ENCODE measurements around the gene STK39. TPM values are rescaled to one million over a fixed set of nuclear protein-coding genes. Genes with fewer than 3 reads are reported as not detected.

Gene STK39
- polyA plus RNA-seq, 1 donor from 2014 or later = 9.5 TPM

GRCh38 chr2:167943368-167943767 lies 304.0 kb downstream of the STK39 start:
- H3K4me2 ChIP-seq (ENCODE audit: low read length) = no peak overlapping the region
- H3K36me3 ChIP-seq (ENCODE audit: insufficient read depth, low read length) = no peaks in the 10 kb centered on the region
- no peak for TF ChIP-seq SMC3 (conservative IDR thresholded peaks at IDR 0.05; ENCODE audit: poor library complexity)
- no peak for TF ChIP-seq POLR2AphosphoS5 (IDR thresholded peaks at IDR 0.05)
- TF ChIP-seq TAF1 (IDR thresholded peaks at IDR 0.05; ENCODE audit: low read depth) = no peak
- no peak for TF ChIP-seq CTCF (IDR thresholded peaks at IDR 0.05; ENCODE audit: poor library complexity, severe bottlenecking)
- no peak for TF ChIP-seq EZH2 (IDR thresholded peaks at IDR 0.05; ENCODE audit: borderline replicate concordance, insufficient read depth, low read length, poor library complexity, severe bottlenecking)
- no peak for TF ChIP-seq REST (IDR thresholded peaks at IDR 0.05; ENCODE audit: borderline replicate concordance)
- no peak for TF ChIP-seq RAD21 (conservative IDR thresholded peaks at IDR 0.05)
- no peak for TF ChIP-seq EP300 (conservative IDR thresholded peaks at IDR 0.05; ENCODE audit: poor library complexity, severe bottlenecking)
- no peak for TF ChIP-seq MXI1 (conservative IDR thresholded peaks at IDR 0.05; ENCODE audit: poor library complexity, severe bottlenecking)
- H3K27ac ChIP-seq (ENCODE audit: low read length) = no peak overlapping the region
- H3K9me2 ChIP-seq (ENCODE audit: insufficient read depth, low read length) = no peaks in the 10 kb centered on the region
- H4K20me1 ChIP-seq (ENCODE audit: insufficient read depth) = no peaks in the 10 kb centered on the region
- no peaks in the 10 kb centered on the region for H3K9me3 ChIP-seq (ENCODE audit: low read length)
- H3K4me3 ChIP-seq (ENCODE audit: low read length) = no peak overlapping the region
- peaks cover 7% of the 10 kb centered on the region for H3F3A ChIP-seq (ENCODE audit: insufficient read depth, low read length, poor library complexity, severe bottlenecking)
- no peak overlapping the region for H2AFZ ChIP-seq (ENCODE audit: low read depth, low read length)
- no peaks in the 10 kb centered on the region for H3K79me2 ChIP-seq (replicated peaks; ENCODE audit: insufficient read depth, low read length)
- H3K9ac ChIP-seq (ENCODE audit: low read length) = no peak overlapping the region
- H3K27me3 ChIP-seq (ENCODE audit: insufficient read depth, low read depth, low read length) = no peaks in the 10 kb centered on the region

- Histone ChIP-seq H3K79me2 (replicated peaks; ENCODE audit: insufficient read depth, low read length) (no peaks in the 10 kb centered on the region), H3K9me2 (ENCODE audit: insufficient read depth, low read length) (no peaks in the 10 kb centered on the region), H2AFZ (ENCODE audit: low read depth, low read length) (no peak overlapping the region), H4K20me1 (ENCODE audit: insufficient read depth) (no peaks in the 10 kb centered on the region), H3K4me3 (ENCODE audit: low read length) (no peak overlapping the region), H3K9ac (ENCODE audit: low read length) (no peak overlapping the region), H3K36me3 (ENCODE audit: insufficient read depth, low read length) (no peaks in the 10 kb centered on the region), H3K4me2 (ENCODE audit: low read length) (no peak overlapping the region), H3K27me3 (ENCODE audit: insufficient read depth, low read depth, low read length) (no peaks in the 10 kb centered on the region), H3K27ac (ENCODE audit: low read length) (no peak overlapping the region), H3F3A (ENCODE audit: insufficient read depth, low read length, poor library complexity, severe bottlenecking) (peaks cover 7% of the 10 kb centered on the region), H3K9me3 (ENCODE audit: low read length) (no peaks in the 10 kb centered on the region)
- TF ChIP-seq EP300 (conservative IDR thresholded peaks at IDR 0.05; ENCODE audit: poor library complexity, severe bottlenecking) (no peak), REST (IDR thresholded peaks at IDR 0.05; ENCODE audit: borderline replicate concordance) (no peak), SMC3 (conservative IDR thresholded peaks at IDR 0.05; ENCODE audit: poor library complexity) (no peak), TAF1 (IDR thresholded peaks at IDR 0.05; ENCODE audit: low read depth) (no peak), CTCF (IDR thresholded peaks at IDR 0.05; ENCODE audit: poor library complexity, severe bottlenecking) (no peak), RAD21 (conservative IDR thresholded peaks at IDR 0.05) (no peak), EZH2 (IDR thresholded peaks at IDR 0.05; ENCODE audit: borderline replicate concordance, insufficient read depth, low read length, poor library complexity, severe bottlenecking) (no peak), MXI1 (conservative IDR thresholded peaks at IDR 0.05; ENCODE audit: poor library complexity, severe bottlenecking) (no peak), POLR2AphosphoS5 (IDR thresholded peaks at IDR 0.05) (no peak)
Observed at GRCh38 chr2:167942366-167943081, 304.9 kb downstream of the STK39 start.
